IPS-15b (cell line): ENCODE results near the gene CST9L.

Source experiments
- H3K27me3 ChIP-seq: one replicate; pipeline ENCODE4 v1.6.1; 2013; ENCODE audit warnings: low read length; ENCODE audit not compliant: control insufficient read depth, insufficient read depth
- H3K36me3 ChIP-seq: one replicate; pipeline ENCODE4 v1.6.1; 2013; ENCODE audit warnings: low read length; ENCODE audit not compliant: control insufficient read depth, insufficient read depth
- H3K4me1 ChIP-seq: one replicate; pipeline ENCODE4 v1.6.1; 2013; ENCODE audit warnings: mild to moderate bottlenecking, low read length; ENCODE audit not compliant: control insufficient read depth, insufficient read depth
- H3K4me3 ChIP-seq: one replicate; pipeline ENCODE4 v1.5.1; 2013; ENCODE audit warnings: low read depth, low read length
- H3K9ac ChIP-seq: one replicate; pipeline ENCODE4 v1.6.1; 2013; ENCODE audit warnings: low read depth, mild to moderate bottlenecking, low read length
- H3K9me3 ChIP-seq: one replicate; pipeline ENCODE4 v1.6.1; 2013; ENCODE audit warnings: mild to moderate bottlenecking, low read length; ENCODE audit not compliant: control insufficient read depth, insufficient read depth

CST9L gene

GRCh38 chr20:23540624-23541023 is 27.7 kb downstream of the CST9L start:
- H3K9me3 ChIP-seq: no peaks in the 10 kb centered on the region
- H3K36me3 ChIP-seq: no peaks in the 10 kb centered on the region

GRCh38 chr20:23537030-23537429 is 31.3 kb downstream of the CST9L start:
- H3K4me1 ChIP-seq: peaks cover 21% of the 10 kb centered on the region
- no peaks in the 10 kb centered on the region for H3K9me3 ChIP-seq
- H3K4me3 ChIP-seq: no peak overlapping the region
- H3K36me3 ChIP-seq: no peaks in the 10 kb centered on the region
- H3K9ac ChIP-seq: no peak overlapping the region
- peaks cover 4% of the 10 kb centered on the region for H3K27me3 ChIP-seq

More at GRCh38 chr20:23540624-23541023, 27.7 kb downstream of the CST9L start:
- no peak overlapping the region for H3K4me3 ChIP-seq
- no peaks in the 10 kb centered on the region for H3K27me3 ChIP-seq
- H3K4me1 ChIP-seq: peaks cover 6% of the 10 kb centered on the region
- H3K9ac ChIP-seq: no peak overlapping the region

GRCh38 chr20:23536328-23536974 is 31.8 kb downstream of the CST9L start:
- H3K27me3 ChIP-seq: peaks cover 4% of the 10 kb centered on the region
- no peaks in the 10 kb centered on the region for H3K36me3 ChIP-seq
- no peak overlapping the region for H3K4me3 ChIP-seq
- H3K9me3 ChIP-seq: no peaks in the 10 kb centered on the region
- H3K4me1 ChIP-seq: peaks cover 20% of the 10 kb centered on the region
- H3K9ac ChIP-seq: no peak overlapping the region

GRCh38 chr20:23534801-23535593 is 33.3 kb downstream of the CST9L start:
- Histone ChIP-seq H3K27me3 (peaks cover 4% of the 10 kb centered on the region), H3K9me3 (no peaks in the 10 kb centered on the region), H3K36me3 (no peaks in the 10 kb centered on the region), H3K4me1 (peaks cover 15% of the 10 kb centered on the region), H3K4me3 (no peak overlapping the region), H3K9ac (no peak overlapping the region)

GRCh38 chr20:23533161-23533560 is 35.1 kb downstream of the CST9L start:
- H3K9ac ChIP-seq: no peak overlapping the region
- H3K4me3 ChIP-seq: no peak overlapping the region
- H3K27me3 ChIP-seq: peaks cover 4% of the 10 kb centered on the region
- no peaks in the 10 kb centered on the region for H3K36me3 ChIP-seq
- H3K4me1 ChIP-seq: peaks cover 15% of the 10 kb centered on the region
- peaks cover 4% of the 10 kb centered on the region for H3K9me3 ChIP-seq

GRCh38 chr20:23532533-23532932 is 35.8 kb downstream of the CST9L start:
- H3K4me1 ChIP-seq: peaks cover 15% of the 10 kb centered on the region
- H3K9ac ChIP-seq: no peak overlapping the region
- H3K4me3 ChIP-seq: no peak overlapping the region
- peaks cover 4% of the 10 kb centered on the region for H3K27me3 ChIP-seq
- H3K9me3 ChIP-seq: peaks cover 4% of the 10 kb centered on the region
- H3K36me3 ChIP-seq: no peaks in the 10 kb centered on the region

- Histone ChIP-seq H3K9ac (no peak overlapping the region), H3K36me3 (no peaks in the 10 kb centered on the region), H3K9me3 (peaks cover 4% of the 10 kb centered on the region), H3K4me1 (peaks cover 15% of the 10 kb centered on the region), H3K27me3 (peaks cover 4% of the 10 kb centered on the region), H3K4me3 (no peak overlapping the region)
Measured at GRCh38 chr20:23530937-23531567, 37.2 kb downstream of the CST9L start.

GRCh38 chr20:23528867-23529431 is 39.3 kb downstream of the CST9L start:
- Histone ChIP-seq H3K4me3 (no peak overlapping the region), H3K4me1 (peaks cover 15% of the 10 kb centered on the region), H3K36me3 (no peaks in the 10 kb centered on the region), H3K9me3 (peaks cover 4% of the 10 kb centered on the region), H3K27me3 (no peaks in the 10 kb centered on the region), H3K9ac (no peak overlapping the region)

- Histone ChIP-seq H3K36me3 (no peaks in the 10 kb centered on the region), H3K9ac (no peak overlapping the region), H3K27me3 (no peaks in the 10 kb centered on the region), H3K4me1 (no peaks in the 10 kb centered on the region), H3K4me3 (no peak overlapping the region), H3K9me3 (peaks cover 4% of the 10 kb centered on the region)
Measured at GRCh38 chr20:23526850-23527249, 41.4 kb downstream of the CST9L start.

- Histone ChIP-seq H3K9me3 (peaks cover 4% of the 10 kb centered on the region), H3K36me3 (no peaks in the 10 kb centered on the region), H3K27me3 (no peaks in the 10 kb centered on the region), H3K4me1 (no peaks in the 10 kb centered on the region), H3K4me3 (no peak overlapping the region), H3K9ac (no peak overlapping the region)
Measured at GRCh38 chr20:23524146-23524545, 44.1 kb downstream of the CST9L start.

GRCh38 chr20:23520185-23520584 is 48.1 kb downstream of the CST9L start:
- Histone ChIP-seq H3K4me3 (no peak overlapping the region), H3K4me1 (no peaks in the 10 kb centered on the region), H3K27me3 (no peaks in the 10 kb centered on the region), H3K9me3 (no peaks in the 10 kb centered on the region), H3K36me3 (no peaks in the 10 kb centered on the region), H3K9ac (no peak overlapping the region)
